ENCODE data around the gene PSMD5. TPM values are rescaled to one million over a fixed set of nuclear protein-coding genes. Genes with fewer than 3 reads are reported as not detected.

Gene PSMD5
- total RNA-seq, 1 donor from 2014 or later = 53.3 TPM

GRCh38 chr9:120776788-120777187, 65.9 kb downstream of the PSMD5 start:
- peaks cover 48% of the 10 kb centered on the region for H3K36me3 Mint-ChIP-seq (ENCODE audit: unreplicated experiment)
- no peaks in the 10 kb centered on the region for H3K9me3 Mint-ChIP-seq (ENCODE audit: unreplicated experiment)
- no peaks in the 10 kb centered on the region for H3K4me1 Mint-ChIP-seq (ENCODE audit: unreplicated experiment)
- H3K4me3 Mint-ChIP-seq (ENCODE audit: unreplicated experiment) = no peak overlapping the region
- H3K27ac Mint-ChIP-seq (ENCODE audit: unreplicated experiment) = no peak overlapping the region
- no peak for DNase-seq (ENCODE audit: extremely low spot score, unreplicated experiment)
- H3K27me3 Mint-ChIP-seq (ENCODE audit: unreplicated experiment) = no peaks in the 10 kb centered on the region
- no peak for TF ChIP-seq CTCF (IDR thresholded peaks at IDR 0.05)

GRCh38 chr9:120775859-120776258, 66.9 kb downstream of the PSMD5 start:
- no peak for TF ChIP-seq CTCF (IDR thresholded peaks at IDR 0.05)
- no peak overlapping the region for H3K27ac Mint-ChIP-seq (ENCODE audit: unreplicated experiment)

GRCh38 chr9:120774719-120775118, 68.0 kb downstream of the PSMD5 start:
- H3K27ac Mint-ChIP-seq (ENCODE audit: unreplicated experiment) = no peak overlapping the region

More at GRCh38 chr9:120775859-120776258, 66.9 kb downstream of the PSMD5 start:
- Mint-ChIP-seq H3K4me3 (ENCODE audit: unreplicated experiment) (no peak overlapping the region), H3K36me3 (ENCODE audit: unreplicated experiment) (peaks cover 53% of the 10 kb centered on the region), H3K4me1 (ENCODE audit: unreplicated experiment) (no peaks in the 10 kb centered on the region), H3K9me3 (ENCODE audit: unreplicated experiment) (no peaks in the 10 kb centered on the region), H3K27me3 (ENCODE audit: unreplicated experiment) (no peaks in the 10 kb centered on the region)
- no peak for DNase-seq (ENCODE audit: extremely low spot score, unreplicated experiment)

GRCh38 chr9:120773256-120773655, 69.5 kb downstream of the PSMD5 start:
- Mint-ChIP-seq H3K36me3 (ENCODE audit: unreplicated experiment) (peaks cover 58% of the 10 kb centered on the region), H3K4me1 (ENCODE audit: unreplicated experiment) (no peaks in the 10 kb centered on the region), H3K27me3 (ENCODE audit: unreplicated experiment) (no peaks in the 10 kb centered on the region), H3K4me3 (ENCODE audit: unreplicated experiment) (no peak overlapping the region), H3K27ac (ENCODE audit: unreplicated experiment) (no peak overlapping the region), H3K9me3 (ENCODE audit: unreplicated experiment) (no peaks in the 10 kb centered on the region)
- DNase-seq (ENCODE audit: extremely low spot score, unreplicated experiment) = no peak
- TF ChIP-seq CTCF (IDR thresholded peaks at IDR 0.05) = no peak

More at GRCh38 chr9:120774719-120775118, 68.0 kb downstream of the PSMD5 start:
- TF ChIP-seq CTCF (IDR thresholded peaks at IDR 0.05) = no peak
- no peaks in the 10 kb centered on the region for H3K4me1 Mint-ChIP-seq (ENCODE audit: unreplicated experiment)
- no peak for DNase-seq (ENCODE audit: extremely low spot score, unreplicated experiment)
- H3K36me3 Mint-ChIP-seq (ENCODE audit: unreplicated experiment) = peaks cover 58% of the 10 kb centered on the region
- no peaks in the 10 kb centered on the region for H3K27me3 Mint-ChIP-seq (ENCODE audit: unreplicated experiment)
- H3K4me3 Mint-ChIP-seq (ENCODE audit: unreplicated experiment) = no peak overlapping the region
- no peaks in the 10 kb centered on the region for H3K9me3 Mint-ChIP-seq (ENCODE audit: unreplicated experiment)

- H3K27ac Mint-ChIP-seq (ENCODE audit: unreplicated experiment) = no peak overlapping the region
- peaks cover 55% of the 10 kb centered on the region for H3K36me3 Mint-ChIP-seq (ENCODE audit: unreplicated experiment)
- no peaks in the 10 kb centered on the region for H3K4me1 Mint-ChIP-seq (ENCODE audit: unreplicated experiment)
- DNase-seq (ENCODE audit: extremely low spot score, unreplicated experiment) = no peak
- no peak overlapping the region for H3K4me3 Mint-ChIP-seq (ENCODE audit: unreplicated experiment)
- no peaks in the 10 kb centered on the region for H3K9me3 Mint-ChIP-seq (ENCODE audit: unreplicated experiment)
- TF ChIP-seq CTCF (IDR thresholded peaks at IDR 0.05) = no peak
- H3K27me3 Mint-ChIP-seq (ENCODE audit: unreplicated experiment) = no peaks in the 10 kb centered on the region
Measured at GRCh38 chr9:120770931-120771330, 71.8 kb downstream of the PSMD5 start.

Data from osteocyte (in vitro differentiated cells).